H9 (cell line): ENCODE measurements around the gene ITGA11. TPM values are rescaled to one million over a fixed set of nuclear protein-coding genes. Genes with fewer than 3 reads are reported as not detected.
A peak's percentile ranks its signal among the peaks of the same experiment; 100 is the strongest.

ENCODE experiments used
- DNase-seq: peaks from one replicate; pipeline ENCODE4 v3.0.0-alpha.2; 2017
- H2AFZ ChIP-seq: one replicate; pipeline ENCODE4 v1.6.1; 2013; ENCODE audit warnings: mild to moderate bottlenecking, low read length, control low read depth, moderate library complexity
- H2AK5ac ChIP-seq: 2 replicates; pipeline ENCODE4 v1.6.1; 2013; ENCODE audit warnings: low read length, control low read depth, mixed read lengths; ENCODE audit not compliant: insufficient read length
- H2BK120ac ChIP-seq: one replicate; pipeline ENCODE4 v1.6.1; 2013; ENCODE audit warnings: low read depth, mild to moderate bottlenecking, low read length, control low read depth, inconsistent platforms; ENCODE audit not compliant: poor library complexity, severe bottlenecking
- H2BK12ac ChIP-seq: 2 replicates; pipeline ENCODE4 v1.6.1; 2013; ENCODE audit warnings: low read length, control low read depth, mixed read lengths, low read depth; ENCODE audit not compliant: insufficient read length
- H2BK15ac ChIP-seq: 2 replicates; pipeline ENCODE4 v1.6.1; 2013; ENCODE audit warnings: low read depth, low read length, control low read depth
- H2BK20ac ChIP-seq: one replicate; pipeline ENCODE4 v1.6.1; 2013; ENCODE audit warnings: low read depth, mild to moderate bottlenecking, low read length, control low read depth, inconsistent platforms; ENCODE audit not compliant: poor library complexity, severe bottlenecking
- H2BK5ac ChIP-seq: 2 replicates; pipeline ENCODE4 v1.6.1; 2013; ENCODE audit warnings: low read length, control low read depth, mixed read lengths; ENCODE audit not compliant: insufficient read length
- H3K14ac ChIP-seq: 2 replicates; pipeline ENCODE4 v1.6.1; 2013; ENCODE audit warnings: low read length, control low read depth; ENCODE audit not compliant: insufficient read depth
- H3K18ac ChIP-seq: 2 replicates; pipeline ENCODE4 v1.6.1; 2013; ENCODE audit warnings: low read depth, mild to moderate bottlenecking, mixed read lengths, low read length, control low read depth; ENCODE audit not compliant: insufficient read length
- H3K23ac ChIP-seq: 2 replicates; pipeline ENCODE4 v1.6.1; 2013; ENCODE audit warnings: low read length, control low read depth, mixed read lengths, low read depth; ENCODE audit not compliant: insufficient read length
- H3K23me2 ChIP-seq: 2 replicates; pipeline ENCODE4 v1.6.1; 2013; ENCODE audit warnings: low read depth, mild to moderate bottlenecking, mixed read lengths, low read length, control low read depth; ENCODE audit not compliant: insufficient read length, poor library complexity, severe bottlenecking
- H3K27ac ChIP-seq: 2 replicates; pipeline ENCODE4 v1.5.1; 2013; ENCODE audit warnings: low read length, control low read depth, mixed read lengths, low read depth; ENCODE audit not compliant: insufficient read length
- H3K27me3 ChIP-seq: 2 replicates; pipeline ENCODE4 v1.6.1; 2013; ENCODE audit warnings: low read length, control low read depth, inconsistent platforms; ENCODE audit not compliant: insufficient read depth
- H3K4ac ChIP-seq: 2 replicates; pipeline ENCODE4 v1.6.1; 2013; ENCODE audit warnings: low read depth, mild to moderate bottlenecking, control low read depth, inconsistent platforms, low read length, moderate library complexity
- H3K4me1 ChIP-seq: 2 replicates; pipeline ENCODE4 v1.6.1; 2013; ENCODE audit warnings: low read length, control low read depth, inconsistent platforms; ENCODE audit not compliant: insufficient read depth
- H3K4me2 ChIP-seq: 2 replicates; pipeline ENCODE4 v1.6.1; 2013; ENCODE audit warnings: low read length, control low read depth, mixed read lengths; ENCODE audit not compliant: insufficient read length, insufficient read depth
- H3K56ac ChIP-seq: 2 replicates; pipeline ENCODE4 v1.6.1; 2013; ENCODE audit warnings: low read depth, mild to moderate bottlenecking, mixed read lengths, low read length, control low read depth; ENCODE audit not compliant: insufficient read length
- H3K79me1 ChIP-seq: 2 replicates; pipeline ENCODE4 v1.6.1; 2013; ENCODE audit warnings: low read depth, mild to moderate bottlenecking, moderate library complexity, low read length, control low read depth, inconsistent platforms; ENCODE audit not compliant: insufficient read depth, poor library complexity, severe bottlenecking
- H3K79me2 ChIP-seq: 2 replicates; pipeline ENCODE4 v1.6.1; 2013; ENCODE audit warnings: low read length, control low read depth, inconsistent platforms; ENCODE audit not compliant: insufficient read depth
- H3K9ac ChIP-seq: 2 replicates; pipeline ENCODE4 v1.6.1; 2013; ENCODE audit warnings: low read length, control low read depth, mixed read lengths; ENCODE audit not compliant: insufficient read length; ENCODE audit errors: extremely low read depth
- H3K9me3 ChIP-seq: one replicate; pipeline ENCODE4 v1.6.1; 2013; ENCODE audit warnings: low read depth, low read length, inconsistent platforms; ENCODE audit not compliant: control insufficient read depth
- H3T11ph ChIP-seq: one replicate; pipeline ENCODE4 v1.6.1; 2013; ENCODE audit warnings: mild to moderate bottlenecking, low read length, control low read depth, inconsistent platforms
- H4K20me1 ChIP-seq: one replicate; pipeline ENCODE4 v1.6.1; 2013; ENCODE audit not compliant: control insufficient read depth, insufficient read length, insufficient read depth
- H4K5ac ChIP-seq: 2 replicates; pipeline ENCODE4 v1.6.1; 2013; ENCODE audit warnings: low read depth, mild to moderate bottlenecking, mixed read lengths, low read length, control low read depth; ENCODE audit not compliant: insufficient read length
- H4K8ac ChIP-seq: replicated peaks from 2 replicates; pipeline ENCODE4 v1.6.1; 2013; ENCODE audit warnings: low read length, control low read depth, mixed read lengths, low read depth; ENCODE audit not compliant: insufficient read length
- H4K91ac ChIP-seq: 2 replicates; pipeline ENCODE4 v1.6.1; 2013; ENCODE audit warnings: low read depth, mild to moderate bottlenecking, moderate library complexity, mixed read lengths, low read length, control low read depth; ENCODE audit not compliant: insufficient read length
- H3K27ac Mint-ChIP-seq, 3 experiments: 2 replicates in 2 of 3; 3 replicates in 1 of 3; pipeline ENCODE4 v1.8.0; 2020 to 2021; ENCODE audit warnings: mixed read lengths in 3 of 3, mild to moderate bottlenecking in 1 of 3, moderate library complexity in 1 of 3
- H3K27me3 Mint-ChIP-seq: 2 replicates; pipeline ENCODE4 v1.8.0; 2021; ENCODE audit warnings: low read depth, mild to moderate bottlenecking, moderate library complexity, mixed read lengths
- H3K36me3 Mint-ChIP-seq, 3 experiments: 2 replicates in 2 of 3; 3 replicates in 1 of 3; pipeline ENCODE4 v1.8.0; 2020 to 2021; ENCODE audit warnings: low read depth in 3 of 3, mixed read lengths in 3 of 3; ENCODE audit not compliant: insufficient read depth in 1 of 3
- H3K4me1 Mint-ChIP-seq, 2 experiments: 2 replicates each; pipeline ENCODE4 v1.8.0; 2020; ENCODE audit warnings: mixed read lengths in 2 of 2
- H3K4me3 Mint-ChIP-seq, 2 experiments: 2 replicates in 1 of 2; 3 replicates in 1 of 2; pipeline ENCODE4 v1.8.0; 2020 to 2021; ENCODE audit warnings: mild to moderate bottlenecking in 2 of 2, mixed read lengths in 2 of 2, moderate library complexity in 1 of 2
- H3K9me3 Mint-ChIP-seq, 2 experiments: 2 replicates in 1 of 2; 3 replicates in 1 of 2; pipeline ENCODE4 v1.8.0; 2020; ENCODE audit warnings: mild to moderate bottlenecking in 2 of 2, mixed read lengths in 2 of 2, moderate library complexity in 1 of 2
- WGBS: extraction: QIAGEN DNeasy Blood & Tissue Kit; methylation state at CpG from one replicate; pipeline ENCODE4 v1.1.7; 2013; ENCODE audit warnings: missing lambda C conversion rate, low lambda C conversion rate, mixed read lengths; ENCODE audit not compliant: insufficient read length; ENCODE audit errors: extremely low coverage; 5-methylcytosine and 5-hydroxymethylcytosine counted together
- total RNA-seq: library from RNA; stranded (reverse); gene quantifications from 2 replicates; pipeline ENCODE4 v1.2.1, GENCODE V29; 2021
- TF ChIP-seq, protein P1 (sequence below): fragments of 200-600 bp; sonication (generic); conservative IDR thresholded peaks from 3 replicates; pipeline ENCODE4 v1.8.0; 2021; ENCODE audit warnings: antibody characterized with exemption, mild to moderate bottlenecking

ITGA11 gene
- total RNA-seq, 1 experiment from 2014 or later = 0.07 TPM

DNA sequence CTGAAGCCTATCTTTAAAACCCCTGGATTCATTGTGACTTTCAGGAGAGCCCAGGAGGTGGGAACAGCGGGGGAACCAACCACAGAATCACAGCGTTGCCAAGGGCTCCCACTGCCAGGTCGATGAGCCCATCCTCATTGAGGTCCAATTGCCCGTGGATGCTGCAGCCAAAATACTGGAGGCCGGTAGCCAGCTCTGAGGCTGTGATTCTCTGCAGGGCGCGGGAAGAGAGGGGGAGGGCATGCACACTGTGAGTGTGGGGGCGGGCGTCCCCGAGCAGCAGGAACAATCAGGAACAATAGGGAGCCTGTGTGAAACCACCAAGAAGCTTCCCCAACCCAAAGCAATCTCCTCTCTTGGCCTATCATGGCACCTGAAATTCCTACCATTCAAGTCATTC is 101.1 kb downstream of the ITGA11 start:
- Histone ChIP-seq H3K14ac (peak overlapping the region; percentile 48; the same call in 1 of the 2 replicates), H2AK5ac (no peak overlapping the region), H3K79me2 (no peaks in the 10 kb centered on the region), H2BK15ac (no peak overlapping the region), H3K4me1 (peaks cover 5% of the 10 kb centered on the region; the same call in 1 of the 2 replicates), H3K56ac (no peak overlapping the region), H3K23ac (no peak overlapping the region), H3K79me1 (no peaks in the 10 kb centered on the region), H3K9me3 (no peaks in the 10 kb centered on the region), H2BK5ac (no peak overlapping the region), H3K4ac (no peak overlapping the region), H4K5ac (no peak overlapping the region), H3K4me2 (no peak overlapping the region), H3K18ac (no peak overlapping the region), H2AFZ (no peak overlapping the region), H4K91ac (no peak overlapping the region), H2BK12ac (no peak overlapping the region), H3K27ac (no peak overlapping the region), H2BK120ac (no peak overlapping the region), H3K27me3 (no peaks in the 10 kb centered on the region), H3K9ac (no peak overlapping the region), H3K23me2 (no peaks in the 10 kb centered on the region), H3T11ph (no peak overlapping the region), H4K20me1 (no peaks in the 10 kb centered on the region), H4K8ac (no peak overlapping the region), H2BK20ac (no peak overlapping the region)
- H3K27me3 Mint-ChIP-seq = peaks cover 19% of the 10 kb centered on the region
- no peaks in the 10 kb centered on the region for H3K36me3 Mint-ChIP-seq
- H3K4me1 Mint-ChIP-seq = peaks cover 53 to 72% of the 10 kb centered on the region in 2 experiments
- WGBS = no CpG with 5 or more reads among the region's 10 CpGs
- peak overlapping the region; percentile 7 to 43; a peak in 3 of 5 replicates for H3K4me3 Mint-ChIP-seq
- H3K27ac Mint-ChIP-seq = peak overlapping the region in 2 of 3 experiments; percentile 25 to 30; a peak in 1 of 7 replicates
- TF ChIP-seq, protein P1, sequence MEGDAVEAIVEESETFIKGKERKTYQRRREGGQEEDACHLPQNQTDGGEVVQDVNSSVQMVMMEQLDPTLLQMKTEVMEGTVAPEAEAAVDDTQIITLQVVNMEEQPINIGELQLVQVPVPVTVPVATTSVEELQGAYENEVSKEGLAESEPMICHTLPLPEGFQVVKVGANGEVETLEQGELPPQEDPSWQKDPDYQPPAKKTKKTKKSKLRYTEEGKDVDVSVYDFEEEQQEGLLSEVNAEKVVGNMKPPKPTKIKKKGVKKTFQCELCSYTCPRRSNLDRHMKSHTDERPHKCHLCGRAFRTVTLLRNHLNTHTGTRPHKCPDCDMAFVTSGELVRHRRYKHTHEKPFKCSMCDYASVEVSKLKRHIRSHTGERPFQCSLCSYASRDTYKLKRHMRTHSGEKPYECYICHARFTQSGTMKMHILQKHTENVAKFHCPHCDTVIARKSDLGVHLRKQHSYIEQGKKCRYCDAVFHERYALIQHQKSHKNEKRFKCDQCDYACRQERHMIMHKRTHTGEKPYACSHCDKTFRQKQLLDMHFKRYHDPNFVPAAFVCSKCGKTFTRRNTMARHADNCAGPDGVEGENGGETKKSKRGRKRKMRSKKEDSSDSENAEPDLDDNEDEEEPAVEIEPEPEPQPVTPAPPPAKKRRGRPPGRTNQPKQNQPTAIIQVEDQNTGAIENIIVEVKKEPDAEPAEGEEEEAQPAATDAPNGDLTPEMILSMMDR = no peak
- no peaks in the 10 kb centered on the region; a peak in 2 of 5 replicates for H3K9me3 Mint-ChIP-seq
- no peak for DNase-seq
